Activated T-cell treated with anti-CD3 and anti-CD28 coated beads for 1 hour (primary cell): Measurements from ENCODE around the gene LPAR2.
"Not testable (repeated sequence)": the region's sequence is repeated elsewhere in the genome, so short reads cannot be mapped to it uniquely, and the experiment has no call there.

Source experiments
- DNase-seq: peaks from one replicate; pipeline ENCODE4 v3.0.0-alpha.2; 2020; ENCODE audit warnings: low read depth

Gene LPAR2

DNA sequence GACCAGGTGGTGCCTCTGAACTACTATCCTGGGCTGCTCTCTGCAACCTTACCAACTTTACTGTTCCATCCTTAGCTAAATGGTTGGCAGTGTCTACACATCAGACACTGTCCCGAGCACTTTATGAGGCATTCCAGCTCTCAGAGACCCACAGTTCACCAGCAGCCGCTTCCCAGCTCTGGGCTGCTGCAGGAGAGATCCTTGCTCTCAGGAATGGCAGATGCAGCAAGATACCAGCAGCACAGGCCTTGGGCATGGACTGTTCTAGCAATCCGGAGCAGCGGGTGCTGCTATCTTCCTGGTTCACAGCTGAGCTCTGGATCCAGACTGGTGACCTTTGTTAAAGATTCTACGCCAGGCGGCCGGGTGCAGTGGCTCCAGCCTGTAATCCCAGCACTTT lies 3.3 kb upstream of the LPAR2 start:
- DNase-seq, result no peak

DNA sequence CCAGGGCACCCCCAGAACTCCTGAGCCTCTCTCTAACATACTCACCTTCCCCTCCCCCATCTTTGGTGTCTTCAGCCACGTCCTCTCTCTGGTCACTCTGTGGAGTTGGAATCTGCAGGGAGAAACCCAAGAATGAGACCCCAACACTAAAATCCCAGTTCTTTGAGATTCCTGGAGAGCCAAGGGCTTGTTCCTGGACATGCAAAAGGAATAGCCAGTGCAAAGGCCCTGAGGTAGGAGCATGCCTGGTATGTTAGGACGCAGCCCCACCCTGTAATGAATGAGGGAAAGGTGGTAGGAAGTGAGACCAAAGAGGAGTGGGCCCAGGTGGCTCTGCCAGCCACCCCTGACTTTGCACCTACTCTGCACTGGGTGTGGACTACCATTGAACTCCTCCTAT lies 2.4 kb upstream of the LPAR2 start:
- no peak for DNase-seq

DNA sequence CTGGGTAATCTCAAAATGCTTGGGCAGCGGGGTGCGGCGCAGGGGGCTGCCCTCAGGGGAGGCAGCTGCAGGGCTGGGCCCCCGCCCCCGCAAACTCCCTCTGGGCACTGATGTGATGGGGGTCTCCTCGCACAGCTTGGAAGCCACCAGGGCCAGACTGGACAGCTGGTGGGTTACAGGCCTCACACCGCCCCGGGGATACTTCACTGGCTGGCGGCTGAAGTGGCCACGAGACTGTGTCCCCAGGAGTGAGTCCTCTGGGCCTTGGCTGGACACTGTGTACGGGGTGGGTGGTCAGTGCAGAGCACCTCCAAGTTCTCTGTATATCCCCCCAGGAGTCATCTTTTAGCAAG lies 2.0 kb upstream of the LPAR2 start:
- DNase-seq, result no peak

DNA sequence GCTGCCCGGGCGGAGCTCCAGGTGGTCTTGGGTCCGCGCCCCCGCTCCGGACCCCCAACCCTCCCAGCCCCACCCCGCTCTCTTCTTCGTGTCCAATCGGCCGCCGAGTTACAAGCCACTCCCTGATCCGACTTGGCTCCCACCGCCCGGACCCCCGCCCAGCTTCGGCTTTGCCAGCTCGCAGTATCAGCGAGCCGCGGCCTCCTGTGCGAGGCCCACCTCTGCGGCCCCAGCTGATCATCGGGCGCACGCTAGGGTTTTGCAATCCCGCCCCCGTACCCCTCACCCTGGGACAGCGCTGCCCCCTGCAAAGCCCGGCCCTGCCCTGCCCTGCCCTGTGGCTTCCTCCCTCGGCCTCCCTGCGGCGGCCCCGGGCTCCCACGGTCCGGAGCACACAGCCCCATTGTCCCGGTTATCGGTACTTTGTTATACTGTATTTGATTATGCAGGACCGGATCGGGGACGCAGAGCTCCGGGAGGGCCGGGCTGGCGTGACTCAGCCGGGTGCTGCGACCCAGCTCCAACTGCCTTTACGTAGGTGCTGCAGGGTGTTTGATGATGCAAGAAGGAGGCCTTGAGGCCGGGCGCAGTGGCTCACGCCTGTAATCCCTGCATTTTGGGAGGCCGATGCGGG lies 598 bp upstream of the LPAR2 start:
- peak; percentile 37 for DNase-seq

DNA sequence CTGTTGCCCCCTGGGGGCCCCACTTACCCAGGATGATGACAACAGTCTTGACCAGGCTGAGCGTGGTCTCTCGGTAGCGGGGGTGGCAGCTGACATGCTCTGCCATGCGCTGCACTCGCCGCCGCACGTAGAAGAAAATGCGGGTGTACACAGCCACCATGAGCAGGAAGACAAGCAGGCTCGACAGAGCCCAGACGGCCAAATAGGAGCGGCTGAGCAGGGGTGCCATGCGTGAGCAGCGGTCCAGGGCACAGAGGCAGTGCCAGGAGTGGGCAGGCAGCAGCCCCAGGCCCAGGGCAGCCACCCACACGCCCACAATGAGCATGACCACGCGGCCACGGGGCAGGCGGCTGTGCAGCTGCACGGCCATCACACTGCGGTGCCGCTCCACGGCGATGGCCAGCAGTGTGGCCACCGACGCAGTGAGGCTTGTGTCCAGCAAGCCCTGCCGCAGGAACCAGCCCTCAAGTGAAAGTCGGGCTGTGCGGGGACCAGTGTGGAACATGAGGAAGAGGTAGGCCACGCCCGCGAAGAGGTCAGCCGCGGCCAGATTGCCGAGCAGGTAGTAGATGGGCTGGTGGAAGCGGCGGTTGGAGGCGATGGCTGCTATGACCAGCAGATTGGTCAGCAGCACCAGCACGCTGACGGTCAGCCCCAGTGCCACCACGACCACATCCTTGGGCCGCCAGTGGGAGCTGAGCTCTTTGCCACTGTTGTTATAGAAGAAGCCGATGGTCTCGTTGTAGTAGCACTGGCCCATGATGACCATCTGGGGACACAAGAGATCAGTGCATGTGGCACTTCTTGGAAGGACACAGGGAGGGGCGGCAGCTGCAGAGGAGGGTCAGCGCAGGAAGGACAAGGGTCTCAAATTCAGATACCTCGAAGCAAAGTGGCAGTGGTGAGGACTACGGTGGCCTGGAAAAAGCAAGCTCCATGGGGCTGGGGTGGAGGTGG lies 1.2 kb downstream of the LPAR2 start:
- DNase-seq, result no peak

DNA sequence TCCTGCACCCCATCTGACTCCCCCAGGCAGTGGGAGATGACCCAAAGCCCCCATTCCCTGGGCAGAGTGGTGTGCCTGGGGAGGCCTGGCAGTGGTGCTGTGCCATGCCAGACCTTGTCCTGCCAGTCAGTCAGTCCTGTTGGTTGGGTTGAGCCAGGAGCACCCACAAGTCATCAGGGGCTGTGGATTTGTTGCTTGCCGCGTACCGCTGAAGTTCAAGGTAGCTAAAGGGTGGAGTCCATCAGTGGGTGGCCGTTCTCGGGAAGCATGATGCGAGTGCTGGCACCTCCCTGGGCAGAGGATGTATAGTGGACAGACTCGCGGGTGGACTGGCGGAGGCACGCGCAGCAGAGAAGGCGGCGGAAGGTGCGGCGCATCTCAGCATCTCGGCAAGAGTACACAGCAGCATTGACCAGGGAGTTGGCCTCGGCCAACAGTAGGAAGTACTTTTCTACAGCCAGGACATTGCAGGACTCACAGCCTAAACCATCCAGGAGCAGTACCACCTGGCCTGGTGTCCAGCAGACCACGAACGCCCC lies 3.9 kb downstream of the LPAR2 start:
- no peak for DNase-seq

DNA sequence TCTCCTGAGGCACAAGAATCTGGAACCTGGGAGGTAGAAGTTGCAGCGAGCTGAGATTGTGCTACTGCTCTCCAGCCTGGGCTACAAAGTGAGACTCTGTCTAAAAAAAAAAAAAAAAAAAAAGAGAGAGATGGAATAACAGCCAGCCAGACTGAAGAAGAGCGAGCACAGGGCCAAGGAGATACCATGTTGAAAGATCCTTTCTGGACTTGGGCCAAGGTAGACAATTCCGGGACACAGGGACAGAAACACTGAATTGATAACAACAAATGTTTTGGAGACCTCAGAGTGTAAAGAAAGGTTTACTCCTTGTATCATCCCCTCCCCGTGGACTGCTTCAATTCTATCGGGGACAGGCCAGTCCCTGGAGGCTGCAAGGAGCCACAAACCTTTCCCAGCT lies 4.6 kb downstream of the LPAR2 start:
- DNase-seq, result no peak

DNA sequence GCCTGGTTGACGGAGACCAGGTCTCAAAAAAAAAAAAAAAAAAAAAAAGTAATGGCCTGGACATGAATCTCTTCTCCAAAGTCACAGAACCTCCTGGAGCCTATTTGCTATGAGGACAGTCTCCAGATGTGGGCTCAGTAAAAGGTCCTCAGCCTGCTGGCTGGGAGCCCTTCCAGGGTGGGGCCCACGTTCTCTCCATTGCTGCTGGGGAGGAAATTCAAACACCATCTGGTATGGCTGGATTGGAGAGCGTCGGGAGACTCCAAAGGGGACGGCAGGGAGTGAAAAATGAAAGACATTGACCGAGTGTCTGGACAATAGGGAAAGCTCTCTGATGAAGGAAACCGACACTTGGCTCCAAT lies 8.2 kb downstream of the LPAR2 start:
- DNase-seq, result no peak

DNA sequence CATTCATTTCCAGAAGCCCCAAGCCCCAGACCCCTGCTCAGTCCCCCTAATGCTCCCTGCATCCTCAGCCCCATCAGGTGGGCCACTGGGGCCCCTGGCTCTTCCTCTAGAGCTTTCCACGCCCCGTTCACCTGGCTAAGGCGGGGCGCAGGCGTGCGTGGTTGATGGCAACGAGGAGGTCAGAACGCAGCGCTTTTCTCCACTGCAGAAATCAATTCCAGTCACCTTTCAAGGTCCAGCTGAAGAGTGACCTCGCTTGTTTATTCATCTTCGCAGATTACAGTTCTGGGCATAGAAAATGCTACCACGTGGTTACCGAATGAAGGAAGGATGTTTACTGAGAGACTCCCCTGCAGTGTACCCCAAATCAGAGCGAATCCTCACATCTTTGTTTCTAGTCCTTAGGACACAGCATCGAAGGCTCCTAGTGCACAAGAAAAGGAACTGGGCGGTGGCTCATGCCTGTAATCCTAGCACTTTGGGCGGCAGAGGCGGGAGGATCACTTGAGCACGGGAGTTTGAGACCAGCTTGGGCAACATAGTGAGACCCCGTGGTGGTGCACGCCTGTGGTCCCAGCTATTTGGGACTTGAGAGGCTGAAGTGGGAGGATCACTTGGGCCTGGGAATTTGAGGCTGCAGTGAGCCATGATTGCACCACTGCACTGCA lies 8.7 kb downstream of the LPAR2 start:
- DNase-seq, result no peak

DNA sequence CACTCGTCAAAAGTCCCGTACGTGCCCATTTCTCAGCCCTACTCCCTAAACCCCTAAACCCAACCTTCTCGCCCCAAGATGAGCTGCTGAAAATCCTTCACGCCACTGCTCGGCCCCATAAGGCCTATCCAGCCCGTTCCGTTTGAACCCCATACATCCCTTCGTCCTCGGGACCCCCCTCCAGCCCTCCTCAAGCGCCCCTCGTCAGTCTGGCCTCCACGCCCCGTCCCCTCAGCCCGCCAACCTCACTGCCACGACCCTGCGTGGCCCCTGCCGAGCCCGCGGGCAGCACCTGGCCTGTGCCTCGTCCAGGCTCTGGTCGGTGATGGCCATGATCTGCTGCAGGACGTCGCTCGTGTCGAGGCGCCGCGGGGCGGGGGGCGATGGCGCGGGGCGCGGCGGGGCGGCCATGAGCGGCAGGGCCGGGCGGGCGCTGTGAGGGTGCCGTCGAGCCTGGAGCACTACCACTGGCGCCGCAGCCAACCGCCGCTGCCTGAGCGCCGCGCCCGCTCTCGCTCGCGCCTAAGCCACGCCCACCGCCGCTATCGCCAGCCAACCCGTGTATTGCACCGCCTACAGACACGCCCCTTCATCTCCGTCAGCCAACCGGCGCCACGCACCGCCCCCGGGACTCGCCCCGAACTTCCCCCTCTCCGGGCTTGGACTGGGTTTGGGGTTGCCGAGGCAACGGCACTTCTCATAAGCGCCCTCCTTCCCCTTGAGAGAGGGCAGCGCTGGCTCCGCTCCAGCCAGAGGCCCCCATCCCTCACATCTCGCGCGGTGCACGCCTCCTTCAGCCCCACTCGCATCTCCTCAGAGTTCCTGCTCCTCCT lies 9.6 kb downstream of the LPAR2 start, which contains the start of gene PBX4:
Gene PBX4 (minus strand): TSS at position 469 of the 833 bp plus-strand sequence. CDS start 58 bp downstream, at position 411.
- DNase-seq, result peak; percentile 99

DNA sequence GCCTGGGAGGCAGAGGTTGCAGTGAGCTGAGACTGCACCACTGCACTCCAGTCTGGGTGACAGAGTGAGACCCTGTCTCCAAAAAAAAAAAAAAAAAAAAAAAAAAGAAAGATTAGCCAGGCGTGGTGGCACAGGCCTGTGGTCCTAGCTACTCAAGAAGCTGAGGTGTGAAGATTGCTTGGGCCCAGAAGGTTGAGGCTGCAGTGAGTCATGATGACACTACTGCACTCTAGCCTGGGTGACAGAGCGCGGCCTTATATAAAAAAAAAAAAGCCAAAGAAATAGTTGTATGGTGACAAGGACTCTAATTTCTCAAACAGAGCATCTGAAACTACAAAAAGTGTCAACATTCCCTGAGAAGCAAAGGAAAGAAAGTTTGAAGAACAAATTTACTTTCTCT lies 12.9 kb downstream of the LPAR2 start:
- no peak for DNase-seq

DNA sequence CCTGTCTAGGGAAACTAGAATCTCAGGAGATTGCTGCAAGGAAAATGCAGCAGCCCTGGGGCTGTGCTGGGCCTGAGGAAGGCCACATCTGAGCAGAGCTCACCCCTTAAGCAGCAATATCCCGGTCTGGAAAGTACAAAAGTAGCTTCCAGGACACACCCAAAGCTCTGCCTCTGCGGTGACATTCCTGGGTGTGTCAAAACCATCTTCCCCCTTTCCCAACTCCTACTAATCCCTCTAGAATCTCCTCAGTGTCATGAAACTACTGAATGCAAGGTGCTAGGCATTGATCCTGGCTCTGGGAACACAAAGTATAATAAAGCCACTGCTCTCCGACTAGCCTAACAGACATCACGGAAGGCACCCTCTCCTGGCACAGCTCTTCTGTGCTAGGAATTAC lies 14.5 kb downstream of the LPAR2 start:
- no peak for DNase-seq

DNA sequence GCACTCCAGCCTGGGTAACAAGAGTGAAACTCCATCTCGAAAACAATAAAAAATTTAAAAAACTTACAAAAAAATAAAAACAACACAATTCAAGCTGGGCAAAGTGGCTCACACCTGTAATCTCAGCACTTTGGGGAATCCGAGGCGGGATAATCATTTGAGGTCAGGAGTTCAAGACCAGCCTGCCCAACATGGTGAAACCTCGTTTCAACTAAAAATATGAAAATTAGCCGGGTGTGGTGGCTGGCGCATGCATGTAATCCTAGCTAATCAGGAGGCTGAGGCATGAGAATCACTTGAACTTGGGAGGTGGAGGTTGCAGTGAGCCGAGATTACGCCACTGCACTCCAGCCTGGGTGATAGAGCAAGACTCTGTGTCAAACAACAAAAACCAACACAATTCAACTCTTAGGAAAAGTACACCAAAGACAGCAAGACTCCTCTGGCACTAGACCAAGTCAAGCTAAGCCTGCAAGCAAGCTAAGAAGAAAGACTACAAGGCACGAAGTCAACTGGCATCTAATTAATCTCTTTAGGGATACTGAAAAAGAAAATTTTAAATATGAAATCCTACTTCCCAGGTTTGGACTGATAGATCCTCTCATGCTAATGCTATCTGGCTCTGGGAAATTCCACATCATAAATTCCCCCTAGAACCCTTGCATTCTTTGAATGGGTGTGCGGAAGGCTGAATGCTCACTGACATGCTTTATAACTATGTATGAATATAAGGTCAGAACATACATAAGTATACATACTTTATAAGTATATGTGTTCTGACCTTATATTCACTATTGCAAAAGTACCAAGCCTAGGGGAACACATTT lies 17.4 kb downstream of the LPAR2 start:
- DNase-seq, result no peak

DNA sequence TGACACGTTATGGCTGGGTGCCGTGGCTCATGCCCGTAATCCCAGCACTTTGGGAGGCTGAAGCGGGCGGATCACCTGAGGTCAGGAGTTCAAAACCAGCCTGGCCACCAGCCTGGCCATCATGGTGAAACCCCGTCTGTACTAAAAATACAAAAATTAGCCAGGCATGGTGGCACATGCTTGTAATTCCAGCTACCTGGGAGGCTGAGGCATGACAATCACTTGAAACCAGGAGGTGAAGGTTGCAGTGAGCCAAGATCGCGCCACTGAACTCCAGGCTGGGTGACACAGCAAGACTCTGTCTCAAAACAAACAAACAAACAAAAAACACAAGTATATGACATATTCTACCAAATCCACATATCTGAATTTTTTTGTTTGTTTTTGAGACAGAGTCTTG lies 21.3 kb downstream of the LPAR2 start:
- not testable (repeated sequence) for DNase-seq

DNA sequence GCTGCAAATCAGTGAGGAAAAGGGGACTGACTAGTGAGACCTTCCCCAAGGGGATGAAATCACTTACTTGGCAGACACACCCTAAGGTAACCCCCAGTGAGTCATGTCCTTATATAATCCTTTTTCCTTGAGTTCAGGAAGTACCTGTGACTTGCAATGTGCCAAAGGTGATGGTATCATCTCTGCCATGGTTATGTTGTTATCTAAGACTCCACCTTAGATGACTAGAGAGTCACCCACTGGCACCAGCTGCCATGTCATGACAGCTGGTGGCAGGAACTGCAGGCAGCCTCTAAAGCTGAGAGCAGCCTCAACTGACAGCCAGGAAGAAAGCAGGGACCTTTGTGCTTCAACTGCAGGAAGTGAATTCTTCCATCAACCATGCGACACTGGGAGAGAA lies 22.0 kb downstream of the LPAR2 start:
- no peak for DNase-seq

DNA sequence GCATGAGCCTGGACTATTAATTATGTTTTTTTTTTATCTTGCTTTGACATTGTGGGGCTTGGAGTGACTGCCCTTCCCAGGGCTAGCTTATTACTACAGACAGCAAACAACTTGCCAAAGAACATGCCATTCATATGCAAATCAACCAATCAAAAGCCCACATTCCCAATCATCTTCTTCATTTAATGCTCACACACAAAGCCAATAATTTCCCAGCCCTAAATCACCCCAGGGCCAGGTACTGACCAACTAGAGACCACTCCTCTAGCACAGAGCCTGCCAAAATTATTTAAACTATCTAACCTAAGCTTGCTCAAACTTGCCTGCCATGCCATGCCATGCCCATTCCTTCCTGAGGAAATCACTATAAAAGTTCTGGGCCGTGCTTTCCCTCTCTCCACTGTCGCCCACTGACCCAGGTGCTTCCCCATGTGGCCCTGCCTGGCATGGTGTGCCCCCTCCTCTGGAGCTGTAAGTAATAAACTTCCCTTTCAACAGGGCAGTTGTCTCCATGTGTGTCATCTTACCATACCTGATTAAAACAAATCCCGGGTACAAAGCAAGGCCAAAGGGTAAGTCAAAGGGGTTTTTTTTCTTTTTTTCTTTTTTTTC lies 25.2 kb downstream of the LPAR2 start:
- DNase-seq, result no peak

DNA sequence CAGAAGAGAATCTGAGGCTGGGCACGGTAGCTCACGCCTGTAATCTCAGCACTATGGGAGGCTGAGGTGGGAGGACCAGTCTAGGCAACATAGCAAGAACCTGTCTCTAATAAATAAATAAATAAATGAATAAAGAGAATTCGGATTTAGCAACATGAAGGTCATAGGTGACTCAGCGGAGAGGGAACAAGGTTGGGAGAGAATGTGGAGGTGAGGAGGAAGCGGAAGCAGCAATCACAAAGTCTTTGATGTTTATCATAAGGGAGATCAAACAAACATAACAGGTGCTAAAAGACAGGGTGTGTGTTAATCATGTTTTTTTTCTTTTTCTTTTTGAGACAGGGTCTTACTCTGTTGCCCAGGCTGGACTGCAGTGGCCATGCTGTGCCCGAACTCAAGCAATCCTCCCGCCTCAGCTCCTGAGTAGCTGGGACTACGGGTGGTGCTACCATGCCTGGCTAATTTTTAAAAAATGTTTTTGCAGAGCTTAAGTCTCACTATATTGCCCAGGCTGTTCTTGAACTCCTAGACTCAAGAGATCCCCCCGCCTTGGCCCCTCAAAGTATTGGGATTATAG lies 25.8 kb downstream of the LPAR2 start:
- no peak for DNase-seq

DNA sequence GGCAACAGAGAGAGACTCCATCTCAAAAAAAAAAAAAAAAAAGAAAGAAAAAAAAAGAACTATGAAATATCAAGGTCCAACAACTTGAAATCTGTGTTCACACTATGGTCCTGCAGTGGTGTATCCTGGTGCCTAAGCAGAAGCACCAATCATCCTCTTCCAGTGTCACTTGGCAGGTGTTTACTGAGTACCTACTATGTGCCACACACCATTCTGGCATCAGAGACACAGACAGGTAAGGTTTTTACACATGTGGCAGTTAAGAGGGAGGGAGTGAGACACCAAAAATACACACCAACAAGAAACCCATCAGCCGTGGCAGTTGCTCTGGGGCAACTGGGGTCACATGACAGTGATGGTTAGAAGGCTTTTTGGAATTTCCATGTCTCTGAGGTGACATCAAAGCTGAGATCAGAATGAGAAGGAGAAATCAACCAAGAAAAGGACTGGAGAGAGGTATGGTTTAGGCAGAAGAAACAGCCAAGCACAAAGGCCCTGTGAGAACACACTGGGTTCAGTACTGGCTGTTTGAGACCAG lies 27.2 kb downstream of the LPAR2 start:
- DNase-seq, result no peak

DNA sequence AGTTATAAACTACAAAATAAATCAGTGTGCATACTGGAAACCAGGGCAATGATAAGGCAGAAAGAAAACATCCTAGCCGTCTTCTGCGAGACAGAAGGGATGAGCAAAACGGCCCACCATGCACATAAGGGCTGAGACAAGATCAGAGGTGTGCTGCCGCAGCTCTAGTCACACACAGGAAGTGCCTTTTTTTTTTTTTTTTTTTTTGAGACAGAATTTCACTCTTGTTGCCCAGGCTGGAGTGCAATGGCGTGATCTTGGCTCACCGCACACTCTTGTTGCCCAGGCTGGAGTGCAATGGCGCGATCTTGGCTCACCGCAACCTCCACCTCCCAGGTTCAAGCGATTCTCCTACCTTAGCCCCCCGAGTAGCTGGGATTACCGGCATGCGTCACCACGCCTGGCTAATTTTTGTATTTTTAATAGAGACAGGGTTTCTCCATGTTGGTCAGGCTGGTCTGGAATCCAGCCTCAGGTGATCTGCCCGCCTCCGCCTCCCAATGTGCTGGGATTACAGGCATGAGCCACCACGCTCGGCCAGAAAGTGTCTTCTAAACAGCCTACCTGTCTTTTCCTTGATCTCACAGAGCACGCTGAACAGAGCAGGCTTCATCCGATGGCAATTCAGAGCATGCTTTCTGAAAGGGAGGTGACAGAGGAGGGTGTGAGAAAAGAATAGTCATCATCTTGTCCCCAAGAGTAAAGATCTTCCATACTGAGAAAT lies 29.1 kb downstream of the LPAR2 start:
- DNase-seq, result peak; percentile 47
